SK-N-SH (cell line): ENCODE results near the gene VGF. TPM values are rescaled to one million over a fixed set of nuclear protein-coding genes. Genes with fewer than 3 reads are reported as not detected.
"Not testable (repeated sequence)": the region's sequence is repeated elsewhere in the genome, so short reads cannot be mapped to it uniquely, and the experiment has no call there.

Experiments
- CTCF ChIA-PET: fragments of 300-600, 350-600 bp; formaldehyde crosslinking; extraction: SDS; loops from one replicate; lab custom pipeline; 2021; lab: Yijun Ruan, JAX
- POLR2A ChIA-PET: fragments of 350-600 bp; sonication (Branson Sonifier 250); formaldehyde crosslinking; extraction: SDS; loops from one replicate; lab custom pipeline; 2020; ENCODE audit warnings: antibody characterized with exemption, inconsistent platforms; lab: Yijun Ruan, JAX
- DNase-seq: peaks from one replicate; pipeline ENCODE4 v3.0.0; 2012
- H2AFZ ChIP-seq: fragments of 200-600 bp; sonication (generic); 2 replicates; pipeline ENCODE4 v1.8.1; 2016; ENCODE audit warnings: antibody characterized with exemption, mild to moderate bottlenecking, low read depth
- H3F3A ChIP-seq: fragments of 200-600 bp; sonication (generic); replicated peaks from 2 replicates; pipeline ENCODE3; 2016; ENCODE audit warnings: antibody characterized with exemption, mild to moderate bottlenecking; ENCODE audit not compliant: insufficient read depth
- H3K27ac ChIP-seq, 2 experiments: fragments of 200-500 bp in 1 of 2; fragments of 200-600 bp in 1 of 2; sonication (Bioruptor generic) in 1 of 2; sonication (generic), shearing (Covaris generic) in 1 of 2; 2 replicates each; pipeline versions ENCODE4 v1.5.1 to v1.6.1; 2014 to 2016; ENCODE audit warnings: low read depth in 2 of 2, inconsistent platforms in 1 of 2, low read length in 1 of 2, mild to moderate bottlenecking in 1 of 2, mixed read lengths in 1 of 2
- H3K27me3 ChIP-seq: fragments of 200-600 bp; sonication (generic), shearing (Covaris generic); 2 replicates; pipeline ENCODE4 v1.6.1; 2016; ENCODE audit warnings: mixed run types; ENCODE audit not compliant: insufficient read depth
- H3K36me3 ChIP-seq, 2 experiments: fragments of 200-500 bp in 1 of 2; fragments of 200-600 bp in 1 of 2; sonication (Bioruptor generic) in 1 of 2; sonication (generic) in 1 of 2; replicated peaks in 1 of 2; 2 replicates each; pipeline versions ENCODE3 to v1.5.1; 2014 to 2016; ENCODE audit warnings: low read length in 1 of 2, mild to moderate bottlenecking in 1 of 2; ENCODE audit not compliant: insufficient read depth in 2 of 2, control insufficient read depth in 1 of 2
- H3K4me1 ChIP-seq, 2 experiments: fragments of 200-500 bp in 1 of 2; fragments of 200-600 bp in 1 of 2; sonication (Bioruptor generic) in 1 of 2; sonication (generic), shearing (Covaris generic) in 1 of 2; 2 replicates each; pipeline versions ENCODE4 v1.5.1 to v1.6.1; 2014 to 2016; ENCODE audit warnings: low read depth in 1 of 2, low read length in 1 of 2, mixed run types in 1 of 2; ENCODE audit not compliant: insufficient read depth in 2 of 2, control insufficient read depth in 1 of 2
- H3K4me2 ChIP-seq: fragments of 200-600 bp; sonication (generic), shearing (Covaris generic); 2 replicates; pipeline ENCODE4 v1.6.1; 2017; ENCODE audit warnings: mixed run types
- H3K4me3 ChIP-seq, 2 experiments: fragments of 200-500 bp in 1 of 2; fragments of 200-600 bp in 1 of 2; sonication (Bioruptor generic) in 1 of 2; sonication (generic), shearing (Covaris generic) in 1 of 2; 2 replicates each; pipeline versions ENCODE4 v1.5.1 to v1.8.1; 2014 to 2016; ENCODE audit warnings: low read depth in 2 of 2, inconsistent platforms in 1 of 2, low read length in 1 of 2, mild to moderate bottlenecking in 1 of 2, mixed read lengths in 1 of 2, moderate library complexity in 1 of 2
- H3K79me2 ChIP-seq: fragments of 200-600 bp; sonication (generic); 2 replicates; pipeline ENCODE4 v1.8.1; 2017; ENCODE audit warnings: mild to moderate bottlenecking; ENCODE audit not compliant: insufficient read depth
- H3K9ac ChIP-seq: fragments of 200-600 bp; sonication (generic); 2 replicates; pipeline ENCODE4 v1.6.1; 2017; ENCODE audit warnings: mixed run types
- H3K9me2 ChIP-seq: fragments of 200-600 bp; sonication (generic); 2 replicates; pipeline ENCODE4 v1.6.1; 2017; ENCODE audit warnings: mixed run types
- H3K9me3 ChIP-seq: fragments of 200-600 bp; sonication (generic); 2 replicates; pipeline ENCODE4 v1.6.1; 2017; ENCODE audit warnings: mixed run types, mild to moderate bottlenecking, moderate library complexity
- H4K20me1 ChIP-seq: fragments of 200-600 bp; sonication (generic); 2 replicates; pipeline ENCODE4 v1.6.1; 2017; ENCODE audit warnings: mild to moderate bottlenecking, mixed run types; ENCODE audit not compliant: insufficient read depth
- IRF3 ChIP-seq: fragments of 150-350 bp; IDR thresholded peaks from 2 replicates; pipeline ENCODE4 v1.6.1; 2016; ENCODE audit warnings: mild to moderate bottlenecking, low read depth, low read length
- REST ChIP-seq: IDR thresholded peaks from 2 replicates; pipeline ENCODE4 v1.6.1; 2012; ENCODE audit warnings: mild to moderate bottlenecking, low read depth, low read length, moderate library complexity
- WGBS: methylation state at CpG from one replicate; pipeline ENCODE4 v1.1.6; 2017; ENCODE audit warnings: low lambda C conversion rate; 5-methylcytosine and 5-hydroxymethylcytosine counted together
- polyA plus RNA-seq, 3 experiments: library from polyadenylated mRNA; depleted of rRNA; stranded (reverse); fragments of >200 nt; gene quantifications; 2 replicates each; pipeline ENCODE4 v1.2.3, GENCODE V29; 2012

Gene VGF
- polyA plus RNA-seq, 1 of the 3 experiments (the other 2 are of a cell fraction), result 54.3 TPM

- 93% methylated on average over 32 of the region's 32 CpGs for WGBS
- Histone ChIP-seq H3K36me3 (peaks cover 10 to 22% of the 10 kb centered on the region in 2 experiments), H3K9me2 (no peaks in the 10 kb centered on the region), H2AFZ (no peak overlapping the region), H3K9me3 (no peaks in the 10 kb centered on the region), H3K4me2 (no peak overlapping the region), H3K27ac (no peak overlapping the region), H3K79me2 (no peaks in the 10 kb centered on the region), H3K4me1 (no peaks in the 10 kb centered on the region), H3K4me3 (no peak overlapping the region), H4K20me1 (no peaks in the 10 kb centered on the region), H3K27me3 (no peaks in the 10 kb centered on the region), H3F3A (peaks cover 9% of the 10 kb centered on the region), H3K9ac (no peak overlapping the region)
- no peak for DNase-seq
- POLR2A ChIA-PET, result interaction anchor here (0.9 to 2.5 kb wide), 3 partner anchors 9 to 44 kb away, joined by 3 to 11 read pairs (median 8); no protein-coding TSS in a partner anchor
- no peak for TF ChIP-seq IRF3
- TF ChIP-seq REST, result no peak
- CTCF ChIA-PET, result interaction anchor here (0.8 to 2.4 kb wide), 4 partner anchors 11 to 38 kb away, joined by 3 to 11 read pairs (median 4); partner anchors contain the start of genes PLOD3 and ZNHIT1
These were observed 40.7 kb upstream of the VGF start for GRCh38 chr7:101205901-101206664.

GRCh38 chr7:101203740-101204738 is 38.7 kb upstream of the VGF start:
- H3K27me3 ChIP-seq, H3K9ac ChIP-seq, H3K4me2 ChIP-seq, H3K4me1 ChIP-seq, H3K4me3 ChIP-seq, H3K79me2 ChIP-seq, H3F3A ChIP-seq, H3K9me3 ChIP-seq, H4K20me1 ChIP-seq, H2AFZ ChIP-seq, H3K27ac ChIP-seq, H3K9me2 ChIP-seq: not testable (repeated sequence)
- POLR2A ChIA-PET, result interaction anchor here (0.6 to 2.5 kb wide), 7 partner anchors 9 to 49 kb away, joined by 3 to 11 read pairs (median 4); partner anchors contain the start of genes PLOD3, VGF and ZNHIT1
- peaks cover 9 to 16% of the 10 kb centered on the region in 2 experiments for H3K36me3 ChIP-seq
- CTCF ChIA-PET, result interaction anchor here (0.9 to 2.7 kb wide), 9 partner anchors 9 to 79 kb away, joined by 3 to 32 read pairs (median 10); partner anchors contain the start of genes PLOD3 and ZNHIT1
- peak; percentile 20 for DNase-seq
- WGBS, result 69% methylated on average over 22 of the region's 22 CpGs
